Mammary epithelial cell (primary cell): ENCODE data around the gene SCLT1.

Source experiments
- EZH2 ChIP-seq: IDR thresholded peaks from 2 replicates; pipeline ENCODE4 v1.6.1; 2012; ENCODE audit warnings: low read length, inconsistent platforms, borderline replicate concordance
- TF ChIP-seq, protein P1 (sequence below), 2 donors: IDR thresholded peaks in 1 of 2; conservative IDR thresholded peaks in 1 of 2; 2 replicates each; pipeline ENCODE4 v1.5.1; 2011 to 2012; ENCODE audit warnings: inconsistent platforms in 2 of 2, low read length in 2 of 2, mild to moderate bottlenecking in 2 of 2, control low read depth in 1 of 2, low read depth in 1 of 2; ENCODE audit not compliant: insufficient read depth in 1 of 2; ENCODE audit errors: extremely low read depth in 1 of 2

DNA sequence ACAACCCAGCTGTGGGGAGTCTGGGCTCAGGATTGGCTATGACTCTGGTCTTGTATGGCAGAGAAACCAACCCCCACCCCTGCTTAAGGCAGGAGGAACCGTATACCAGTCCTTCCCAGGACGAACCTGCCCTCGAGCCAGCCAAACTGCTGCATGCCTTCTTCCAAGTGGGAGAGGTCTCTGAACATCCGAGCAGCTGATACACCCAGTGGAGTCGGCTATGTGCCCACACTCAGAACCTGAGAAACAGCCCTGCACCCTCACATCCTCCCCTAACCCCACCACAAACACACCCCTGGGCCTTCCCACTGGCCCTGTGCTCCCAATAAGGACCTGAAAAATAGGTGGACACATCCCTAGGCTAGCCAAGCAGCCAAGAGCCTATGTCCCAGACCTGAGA, 24.4 kb upstream of the SCLT1 start:
- no peak for TF ChIP-seq EZH2
- TF ChIP-seq, protein P1, sequence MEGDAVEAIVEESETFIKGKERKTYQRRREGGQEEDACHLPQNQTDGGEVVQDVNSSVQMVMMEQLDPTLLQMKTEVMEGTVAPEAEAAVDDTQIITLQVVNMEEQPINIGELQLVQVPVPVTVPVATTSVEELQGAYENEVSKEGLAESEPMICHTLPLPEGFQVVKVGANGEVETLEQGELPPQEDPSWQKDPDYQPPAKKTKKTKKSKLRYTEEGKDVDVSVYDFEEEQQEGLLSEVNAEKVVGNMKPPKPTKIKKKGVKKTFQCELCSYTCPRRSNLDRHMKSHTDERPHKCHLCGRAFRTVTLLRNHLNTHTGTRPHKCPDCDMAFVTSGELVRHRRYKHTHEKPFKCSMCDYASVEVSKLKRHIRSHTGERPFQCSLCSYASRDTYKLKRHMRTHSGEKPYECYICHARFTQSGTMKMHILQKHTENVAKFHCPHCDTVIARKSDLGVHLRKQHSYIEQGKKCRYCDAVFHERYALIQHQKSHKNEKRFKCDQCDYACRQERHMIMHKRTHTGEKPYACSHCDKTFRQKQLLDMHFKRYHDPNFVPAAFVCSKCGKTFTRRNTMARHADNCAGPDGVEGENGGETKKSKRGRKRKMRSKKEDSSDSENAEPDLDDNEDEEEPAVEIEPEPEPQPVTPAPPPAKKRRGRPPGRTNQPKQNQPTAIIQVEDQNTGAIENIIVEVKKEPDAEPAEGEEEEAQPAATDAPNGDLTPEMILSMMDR (conservative IDR thresholded peaks at IDR 0.05 in 1 of 2, IDR thresholded peaks at IDR 0.05 in 1 of 2; ENCODE audit: extremely low read depth in 1 of 2, insufficient read depth in 1 of 2, low read depth in 1 of 2, low read length in 2 of 2) = no peak
